ENCODE data around the gene DIAPH3. TPM values are rescaled to one million over a fixed set of nuclear protein-coding genes. Genes with fewer than 3 reads are reported as not detected.

The DIAPH3 gene
- total RNA-seq, 2 donors from 2014 or later = 0.35 to 1.1 TPM

DNA sequence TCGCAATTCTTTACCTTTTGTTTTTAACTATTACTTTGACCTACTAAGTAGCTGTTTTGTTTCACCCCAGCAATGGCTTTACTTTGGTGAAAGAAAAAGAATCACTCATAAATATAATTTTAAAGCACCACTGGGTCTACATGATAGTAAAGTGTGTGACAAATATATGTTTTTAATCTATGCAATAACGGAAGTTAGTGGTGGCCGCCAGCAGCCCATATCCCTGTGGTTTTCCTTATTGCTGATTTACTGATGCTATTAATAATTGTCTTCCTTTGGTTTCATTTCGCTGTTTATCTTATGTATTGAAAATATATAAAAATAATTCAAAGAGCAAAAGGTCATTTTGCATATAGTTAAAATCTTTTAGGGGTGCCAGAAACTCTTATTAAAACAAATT lies 491.3 kb downstream of the DIAPH3 start:
- H3K27ac ChIP-seq = no peak overlapping the region
- H3K4me1 ChIP-seq = no peaks in the 10 kb centered on the region
- H3K36me3 ChIP-seq = no peaks in the 10 kb centered on the region
- TF ChIP-seq, protein P1, sequence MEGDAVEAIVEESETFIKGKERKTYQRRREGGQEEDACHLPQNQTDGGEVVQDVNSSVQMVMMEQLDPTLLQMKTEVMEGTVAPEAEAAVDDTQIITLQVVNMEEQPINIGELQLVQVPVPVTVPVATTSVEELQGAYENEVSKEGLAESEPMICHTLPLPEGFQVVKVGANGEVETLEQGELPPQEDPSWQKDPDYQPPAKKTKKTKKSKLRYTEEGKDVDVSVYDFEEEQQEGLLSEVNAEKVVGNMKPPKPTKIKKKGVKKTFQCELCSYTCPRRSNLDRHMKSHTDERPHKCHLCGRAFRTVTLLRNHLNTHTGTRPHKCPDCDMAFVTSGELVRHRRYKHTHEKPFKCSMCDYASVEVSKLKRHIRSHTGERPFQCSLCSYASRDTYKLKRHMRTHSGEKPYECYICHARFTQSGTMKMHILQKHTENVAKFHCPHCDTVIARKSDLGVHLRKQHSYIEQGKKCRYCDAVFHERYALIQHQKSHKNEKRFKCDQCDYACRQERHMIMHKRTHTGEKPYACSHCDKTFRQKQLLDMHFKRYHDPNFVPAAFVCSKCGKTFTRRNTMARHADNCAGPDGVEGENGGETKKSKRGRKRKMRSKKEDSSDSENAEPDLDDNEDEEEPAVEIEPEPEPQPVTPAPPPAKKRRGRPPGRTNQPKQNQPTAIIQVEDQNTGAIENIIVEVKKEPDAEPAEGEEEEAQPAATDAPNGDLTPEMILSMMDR (IDR thresholded peaks at IDR 0.05) = no peak
- no peak for DNase-seq (ENCODE audit: low spot score)
- no peaks in the 10 kb centered on the region for H3K9me3 ChIP-seq
- H3K4me3 ChIP-seq = no peak overlapping the region
- H3K27me3 ChIP-seq = no peaks in the 10 kb centered on the region

DNA sequence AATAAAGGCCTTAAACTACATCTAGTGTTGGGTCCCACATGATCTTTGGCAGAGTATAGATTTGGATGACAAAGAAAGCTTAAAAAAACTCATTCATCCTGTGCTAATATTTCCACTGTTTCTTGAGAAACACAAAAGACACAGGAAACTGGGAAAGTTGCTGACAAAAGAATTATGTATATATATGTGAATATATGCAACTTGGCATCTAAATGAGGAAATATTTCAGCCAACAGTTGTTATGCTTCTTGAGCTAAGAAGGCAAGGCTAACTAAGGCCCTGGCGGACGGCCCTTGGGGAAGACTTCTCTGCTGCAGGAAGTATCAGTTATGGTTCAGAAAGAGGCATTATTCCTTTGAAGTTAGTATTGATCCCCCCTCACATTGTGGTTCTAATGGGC lies 491.8 kb downstream of the DIAPH3 start:
- no peaks in the 10 kb centered on the region for H3K36me3 ChIP-seq

GRCh38 chr13:59666504-59666903 lies 497.2 kb downstream of the DIAPH3 start:
- peak overlapping the region in 1 of 2 donors; percentile 16 for H3K27ac ChIP-seq
- H3K4me3 ChIP-seq = no peak overlapping the region
- no peak for DNase-seq (ENCODE audit: low spot score)
- peaks cover 0 to 6% of the 10 kb centered on the region in 2 donors for H3K4me1 ChIP-seq
- H3K9me3 ChIP-seq = no peaks in the 10 kb centered on the region
- H3K36me3 ChIP-seq = no peaks in the 10 kb centered on the region
- TF ChIP-seq, protein P1 (IDR thresholded peaks at IDR 0.05) = no peak
- no peaks in the 10 kb centered on the region for H3K27me3 ChIP-seq

More for the DNA sequence above, 491.8 kb downstream of the DIAPH3 start:
- Histone ChIP-seq H3K4me3 (no peak overlapping the region), H3K4me1 (peaks cover 0 to 2% of the 10 kb centered on the region in 2 donors), H3K27ac (no peak overlapping the region), H3K27me3 (no peaks in the 10 kb centered on the region), H3K9me3 (no peaks in the 10 kb centered on the region)
- no peak for DNase-seq (ENCODE audit: low spot score)
- TF ChIP-seq, protein P1 (IDR thresholded peaks at IDR 0.05) = no peak

- peaks cover 0 to 6% of the 10 kb centered on the region in 2 donors for H3K4me1 ChIP-seq
- no peak overlapping the region for H3K4me3 ChIP-seq
- H3K9me3 ChIP-seq = no peaks in the 10 kb centered on the region
- TF ChIP-seq, protein P1 (IDR thresholded peaks at IDR 0.05) = no peak
- no peaks in the 10 kb centered on the region for H3K27me3 ChIP-seq
- no peak for DNase-seq (ENCODE audit: low spot score)
- H3K27ac ChIP-seq = no peak overlapping the region
- H3K36me3 ChIP-seq = no peaks in the 10 kb centered on the region
These were observed 498.0 kb downstream of the DIAPH3 start for GRCh38 chr13:59665732-59666131.

DNA sequence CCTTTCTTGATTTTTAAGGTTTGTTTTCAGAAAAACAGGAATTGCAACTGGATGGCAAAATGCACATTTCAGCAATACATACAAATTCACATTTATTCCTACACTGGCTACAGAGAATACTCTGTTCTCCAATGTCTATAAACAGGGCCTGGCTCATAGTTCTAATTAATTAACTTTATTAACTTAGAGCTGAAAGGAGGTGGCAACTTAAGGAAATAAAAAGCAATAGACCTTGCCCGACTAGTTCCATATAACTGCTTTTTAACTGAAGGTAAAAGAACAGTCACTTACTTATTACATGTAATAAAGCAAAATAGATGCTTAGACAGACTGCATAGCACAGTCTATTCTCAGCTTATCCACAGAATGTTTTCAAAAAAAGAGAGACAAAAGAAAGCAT lies 498.5 kb downstream of the DIAPH3 start:
- no peak overlapping the region for H3K27ac ChIP-seq
- H3K36me3 ChIP-seq = no peaks in the 10 kb centered on the region

GRCh38 chr13:59664586-59664985 lies 499.1 kb downstream of the DIAPH3 start:
- Histone ChIP-seq H3K9me3 (no peaks in the 10 kb centered on the region), H3K27me3 (no peaks in the 10 kb centered on the region), H3K27ac (no peak overlapping the region), H3K36me3 (no peaks in the 10 kb centered on the region), H3K4me1 (peaks cover 0 to 6% of the 10 kb centered on the region in 2 donors), H3K4me3 (no peak overlapping the region)
- TF ChIP-seq, protein P1 (IDR thresholded peaks at IDR 0.05) = no peak
- no peak for DNase-seq (ENCODE audit: low spot score)

More for the DNA sequence above, 498.5 kb downstream of the DIAPH3 start:
- TF ChIP-seq, protein P1 (IDR thresholded peaks at IDR 0.05) = no peak
- DNase-seq (ENCODE audit: low spot score) = no peak
- Histone ChIP-seq H3K4me1 (peaks cover 0 to 6% of the 10 kb centered on the region in 2 donors), H3K9me3 (no peaks in the 10 kb centered on the region), H3K4me3 (no peak overlapping the region), H3K27me3 (no peaks in the 10 kb centered on the region)

Data from right atrium auricular region (tissue), 2 donors.